Panc1 (cell line): ENCODE data around the gene ACTRT2. TPM values are rescaled to one million over a fixed set of nuclear protein-coding genes. Genes with fewer than 3 reads are reported as not detected.

Source experiments
- ATAC-seq: fragments of 200-7000 bp; cut with Tn5 transposase; 2 replicates; pipeline ENCODE4 v1.9.1; 2020; ENCODE audit warnings: mild to moderate bottlenecking, moderate library complexity
- BruUV-seq: library from RNA; stranded (reverse); fragments of 400-500 nt; replicated peaks from 2 replicates; lab custom pipeline; 2021; lab: Mats Ljungman, UMichigan
- CTCF ChIA-PET: fragments of 300-600 bp; sonication (Branson Sonifier 250); formaldehyde crosslinking; loops from one replicate; lab custom pipeline; 2022; ENCODE audit warnings: antibody characterized with exemption; lab: Charles Lee
- POLR2A ChIA-PET: fragments of 300-600 bp; sonication (Branson Sonifier 250); formaldehyde crosslinking; loops from one replicate; lab custom pipeline; 2022; ENCODE audit warnings: antibody characterized with exemption; lab: Charles Lee
- DNase-seq: peaks from one replicate; pipeline ENCODE4 v3.0.0-alpha.2; 2010; ENCODE audit warnings: low read depth, low spot score
- H3K27ac ChIP-seq: 2 replicates; pipeline ENCODE4 v1.5.1; 2011; ENCODE audit warnings: mild to moderate bottlenecking, low read length, inconsistent platforms
- H3K27me3 ChIP-seq: fragments of 200-500 bp; sonication (Bioruptor generic); 2 replicates; pipeline ENCODE4 v1.6.0; 2014; ENCODE audit warnings: low read length, inconsistent platforms; ENCODE audit not compliant: control insufficient read depth, insufficient read depth
- H3K36me3 ChIP-seq: fragments of 200-500 bp; sonication (Bioruptor generic); 2 replicates; pipeline ENCODE4 v1.5.1; 2014; ENCODE audit warnings: inconsistent platforms, mild to moderate bottlenecking, low read length, moderate library complexity; ENCODE audit not compliant: control insufficient read depth, insufficient read depth
- H3K4me1 ChIP-seq: 2 replicates; pipeline ENCODE4 v1.5.1; 2011; ENCODE audit warnings: inconsistent platforms, mild to moderate bottlenecking, low read length, moderate library complexity; ENCODE audit not compliant: control insufficient read depth, insufficient read depth
- H3K4me3 ChIP-seq, 2 experiments: 2 replicates each; pipeline ENCODE4 v1.5.1; 2011 to 2012; ENCODE audit warnings: low read depth in 2 of 2, low read length in 2 of 2, mild to moderate bottlenecking in 2 of 2, inconsistent platforms in 1 of 2, moderate library complexity in 1 of 2
- H3K9me3 ChIP-seq: fragments of 200-500 bp; sonication (Bioruptor generic); 2 replicates; pipeline ENCODE4 v1.5.1; 2014; ENCODE audit warnings: low read depth, mild to moderate bottlenecking, inconsistent platforms, low read length, moderate library complexity; ENCODE audit not compliant: control insufficient read depth, insufficient read depth
- POLR2AphosphoS5 ChIP-seq: IDR thresholded peaks from 2 replicates; pipeline ENCODE4 v1.6.1; 2012; ENCODE audit warnings: mild to moderate bottlenecking, low read depth, low read length, moderate library complexity
- SIN3A ChIP-seq: IDR thresholded peaks from 2 replicates; pipeline ENCODE4 v1.6.1; 2012; ENCODE audit warnings: low read depth, mild to moderate bottlenecking, low read length, moderate library complexity, borderline replicate concordance; ENCODE audit not compliant: insufficient read depth
- TCF7L2 ChIP-seq: IDR thresholded peaks from 2 replicates; pipeline ENCODE4 v1.6.1; 2011; ENCODE audit warnings: mild to moderate bottlenecking, low read depth, low read length, inconsistent platforms
- in situ Hi-C: cut with HindIII; loops from 2 replicates; pipeline ENCODE4 v1.10.0; 2016; ENCODE audit warnings: low sequenced_read_pairs, low pct_unique_long_range_greater_than_20kb
- intact Hi-C: fragments of 100-400 bp; cut with micrococcal nuclease; formaldehyde crosslinking; loops from one replicate; pipeline ENCODE4 v1.10.0; 2022; ENCODE audit not compliant: unreplicated experiment
- total RNA-seq: library from RNA; stranded (reverse); gene quantifications from one replicate; pipeline ENCODE4 v1.2.1, GENCODE V29; 2021; ENCODE audit not compliant: unreplicated experiment
- TF ChIP-seq, protein P1 (sequence below): fragments of 450-650 bp; IDR thresholded peaks from 2 replicates; pipeline ENCODE4 v1.5.1; 2017; ENCODE audit warnings: mild to moderate bottlenecking
- TF ChIP-seq, protein P2 (sequence below), 2 experiments: IDR thresholded peaks; 2 replicates each; pipeline ENCODE4 v1.6.1; 2011 to 2012; ENCODE audit warnings: low read depth in 2 of 2, control low read depth in 1 of 2, low read length in 1 of 2, mild to moderate bottlenecking in 1 of 2, moderate library complexity in 1 of 2; ENCODE audit not compliant: insufficient read depth in 1 of 2

The ACTRT2 gene
- total RNA-seq, 1 experiment from 2014 or later = not detected

DNA sequence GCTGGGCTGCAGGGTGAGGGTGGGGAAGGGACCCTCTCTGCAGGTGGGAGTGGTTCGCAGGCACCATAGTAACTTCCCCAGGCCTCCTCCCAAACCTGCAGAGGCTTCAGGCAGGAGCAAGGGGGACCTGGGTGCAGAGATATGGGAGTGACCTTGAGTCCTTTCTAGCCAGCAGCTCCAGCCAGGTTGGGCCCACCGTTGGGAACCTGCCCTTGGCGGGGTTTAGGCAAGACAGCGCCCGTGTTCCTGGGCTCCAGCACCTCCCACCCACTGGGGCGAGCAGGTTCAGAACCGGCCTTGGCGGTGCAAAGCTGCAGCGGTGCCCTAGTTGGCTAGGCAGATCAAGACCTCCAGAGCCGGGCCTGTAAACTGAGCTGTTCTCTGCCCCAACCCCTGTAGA lies 45.6 kb downstream of the ACTRT2 start:
- ATAC-seq (no peak), DNase-seq (no peak)
- no peaks in the 10 kb centered on the region for H3K9me3 ChIP-seq
- no TSS peak for BruUV-seq
- H3K27ac ChIP-seq = peak overlapping the region; percentile 52; the same call in 1 of the 2 replicates
- H3K36me3 ChIP-seq = no peaks in the 10 kb centered on the region; the same call in 1 of the 2 replicates
- intact Hi-C loops (loop anchor here (5.0 kb wide), 1 partner anchor 355 kb away; no protein-coding TSS in a partner anchor), in situ Hi-C loops (no loop called here)
- TF ChIP-seq TCF7L2 (no peak), POLR2AphosphoS5 (no peak), SIN3A (no peak)
- TF ChIP-seq, protein P1, sequence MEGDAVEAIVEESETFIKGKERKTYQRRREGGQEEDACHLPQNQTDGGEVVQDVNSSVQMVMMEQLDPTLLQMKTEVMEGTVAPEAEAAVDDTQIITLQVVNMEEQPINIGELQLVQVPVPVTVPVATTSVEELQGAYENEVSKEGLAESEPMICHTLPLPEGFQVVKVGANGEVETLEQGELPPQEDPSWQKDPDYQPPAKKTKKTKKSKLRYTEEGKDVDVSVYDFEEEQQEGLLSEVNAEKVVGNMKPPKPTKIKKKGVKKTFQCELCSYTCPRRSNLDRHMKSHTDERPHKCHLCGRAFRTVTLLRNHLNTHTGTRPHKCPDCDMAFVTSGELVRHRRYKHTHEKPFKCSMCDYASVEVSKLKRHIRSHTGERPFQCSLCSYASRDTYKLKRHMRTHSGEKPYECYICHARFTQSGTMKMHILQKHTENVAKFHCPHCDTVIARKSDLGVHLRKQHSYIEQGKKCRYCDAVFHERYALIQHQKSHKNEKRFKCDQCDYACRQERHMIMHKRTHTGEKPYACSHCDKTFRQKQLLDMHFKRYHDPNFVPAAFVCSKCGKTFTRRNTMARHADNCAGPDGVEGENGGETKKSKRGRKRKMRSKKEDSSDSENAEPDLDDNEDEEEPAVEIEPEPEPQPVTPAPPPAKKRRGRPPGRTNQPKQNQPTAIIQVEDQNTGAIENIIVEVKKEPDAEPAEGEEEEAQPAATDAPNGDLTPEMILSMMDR = no peak
- TF ChIP-seq, protein P2, sequence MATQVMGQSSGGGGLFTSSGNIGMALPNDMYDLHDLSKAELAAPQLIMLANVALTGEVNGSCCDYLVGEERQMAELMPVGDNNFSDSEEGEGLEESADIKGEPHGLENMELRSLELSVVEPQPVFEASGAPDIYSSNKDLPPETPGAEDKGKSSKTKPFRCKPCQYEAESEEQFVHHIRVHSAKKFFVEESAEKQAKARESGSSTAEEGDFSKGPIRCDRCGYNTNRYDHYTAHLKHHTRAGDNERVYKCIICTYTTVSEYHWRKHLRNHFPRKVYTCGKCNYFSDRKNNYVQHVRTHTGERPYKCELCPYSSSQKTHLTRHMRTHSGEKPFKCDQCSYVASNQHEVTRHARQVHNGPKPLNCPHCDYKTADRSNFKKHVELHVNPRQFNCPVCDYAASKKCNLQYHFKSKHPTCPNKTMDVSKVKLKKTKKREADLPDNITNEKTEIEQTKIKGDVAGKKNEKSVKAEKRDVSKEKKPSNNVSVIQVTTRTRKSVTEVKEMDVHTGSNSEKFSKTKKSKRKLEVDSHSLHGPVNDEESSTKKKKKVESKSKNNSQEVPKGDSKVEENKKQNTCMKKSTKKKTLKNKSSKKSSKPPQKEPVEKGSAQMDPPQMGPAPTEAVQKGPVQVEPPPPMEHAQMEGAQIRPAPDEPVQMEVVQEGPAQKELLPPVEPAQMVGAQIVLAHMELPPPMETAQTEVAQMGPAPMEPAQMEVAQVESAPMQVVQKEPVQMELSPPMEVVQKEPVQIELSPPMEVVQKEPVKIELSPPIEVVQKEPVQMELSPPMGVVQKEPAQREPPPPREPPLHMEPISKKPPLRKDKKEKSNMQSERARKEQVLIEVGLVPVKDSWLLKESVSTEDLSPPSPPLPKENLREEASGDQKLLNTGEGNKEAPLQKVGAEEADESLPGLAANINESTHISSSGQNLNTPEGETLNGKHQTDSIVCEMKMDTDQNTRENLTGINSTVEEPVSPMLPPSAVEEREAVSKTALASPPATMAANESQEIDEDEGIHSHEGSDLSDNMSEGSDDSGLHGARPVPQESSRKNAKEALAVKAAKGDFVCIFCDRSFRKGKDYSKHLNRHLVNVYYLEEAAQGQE (IDR thresholded peaks at IDR 0.05; ENCODE audit: insufficient read depth in 1 of 2, low read depth in 2 of 2, low read length in 1 of 2) = no peak
- ChIA-PET POLR2A (interaction anchor here (0.6 kb wide), 1 partner anchor 366 kb away, joined by 9 read pairs; no protein-coding TSS in a partner anchor), CTCF (interaction anchor here (0.6 to 0.9 kb wide), 2 partner anchors 22 to 358 kb away, joined by 3 read pairs; no protein-coding TSS in a partner anchor)
- H3K27me3 ChIP-seq = no peaks in the 10 kb centered on the region
- peaks cover 24% of the 10 kb centered on the region for H3K4me1 ChIP-seq
- peak overlapping the region in 1 of 2 experiments; percentile 55; a peak in 1 of 4 replicates for H3K4me3 ChIP-seq

DNA sequence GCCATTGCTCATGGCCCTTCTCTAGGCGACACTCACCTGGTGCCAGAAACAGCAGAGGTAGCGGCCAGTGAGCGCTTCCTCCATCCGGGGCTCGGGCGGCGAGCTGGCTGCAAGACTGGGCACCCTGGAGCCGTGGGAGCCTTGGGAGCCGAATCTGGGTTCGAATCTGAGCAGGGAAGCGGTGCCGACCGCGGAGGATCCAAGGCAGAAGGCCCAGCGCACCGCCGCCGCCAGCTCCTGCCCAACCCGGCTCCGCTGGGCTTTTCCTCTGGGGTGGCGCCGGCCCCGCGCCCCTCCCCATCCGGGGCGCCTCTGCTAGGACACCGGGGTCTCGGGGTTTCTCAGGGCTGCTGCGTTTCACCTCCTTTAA lies 46.0 kb downstream of the ACTRT2 start:
- Histone ChIP-seq H3K36me3 (no peaks in the 10 kb centered on the region; the same call in 1 of the 2 replicates), H3K27me3 (no peaks in the 10 kb centered on the region), H3K27ac (peak overlapping the region; percentile 77), H3K4me3 (peak overlapping the region; percentile 55 to 68), H3K9me3 (no peaks in the 10 kb centered on the region), H3K4me1 (peaks cover 28% of the 10 kb centered on the region)
- ATAC-seq (no peak), DNase-seq (no peak)
- BruUV-seq = no TSS peak
- CTCF ChIA-PET = interaction anchor here (0.6 to 0.9 kb wide), 2 partner anchors 21 to 357 kb away, joined by 3 read pairs; no protein-coding TSS in a partner anchor
- intact Hi-C loops = loop anchor here (5.0 kb wide), 1 partner anchor 355 kb away; no protein-coding TSS in a partner anchor
- POLR2A ChIA-PET = interaction anchor here (0.6 kb wide), 1 partner anchor 365 kb away, joined by 9 read pairs; no protein-coding TSS in a partner anchor
- in situ Hi-C loops = no loop called here
- TF ChIP-seq, protein P2 (IDR thresholded peaks at IDR 0.05; ENCODE audit: insufficient read depth in 1 of 2, low read depth in 2 of 2, low read length in 1 of 2) = no peak
- TF ChIP-seq POLR2AphosphoS5 = no peak
- no peak for TF ChIP-seq SIN3A
- no peak for TF ChIP-seq TCF7L2
- TF ChIP-seq, protein P1 = no peak
